PFSK-1 (cell line): ENCODE results near the gene PPP1R12B.

Source experiments
- FOXP2 ChIP-seq: optimal IDR thresholded peaks from 2 replicates; pipeline ENCODE3; 2011; ENCODE audit warnings: borderline replicate concordance, control low read depth, inconsistent platforms; ENCODE audit not compliant: insufficient read depth; ENCODE audit errors: extremely low read length, extremely low read depth
- POLR2AphosphoS5 ChIP-seq: IDR thresholded peaks from 2 replicates; pipeline ENCODE4 v1.6.1; 2012; ENCODE audit warnings: low read depth, mild to moderate bottlenecking, control low read depth, low read length, moderate library complexity
- SIN3A ChIP-seq: IDR thresholded peaks from 2 replicates; pipeline ENCODE4 v1.6.1; 2012; ENCODE audit warnings: mild to moderate bottlenecking, low read length, moderate library complexity, borderline replicate concordance; ENCODE audit not compliant: insufficient read depth
- TAF1 ChIP-seq: IDR thresholded peaks from 2 replicates; pipeline ENCODE4 v1.6.1; 2012; ENCODE audit warnings: low read length, control low read depth, borderline replicate concordance; ENCODE audit not compliant: insufficient read depth
- TF ChIP-seq, protein P1 (sequence below), 2 experiments: IDR thresholded peaks; 2 replicates each; pipeline versions ENCODE4 v1.6.1 to v1.8.0; 2011 to 2012; ENCODE audit warnings: low read depth in 2 of 2, low read length in 2 of 2, control low read depth in 1 of 2, inconsistent platforms in 1 of 2, mild to moderate bottlenecking in 1 of 2, moderate library complexity in 1 of 2; ENCODE audit not compliant: insufficient read depth in 1 of 2

DNA sequence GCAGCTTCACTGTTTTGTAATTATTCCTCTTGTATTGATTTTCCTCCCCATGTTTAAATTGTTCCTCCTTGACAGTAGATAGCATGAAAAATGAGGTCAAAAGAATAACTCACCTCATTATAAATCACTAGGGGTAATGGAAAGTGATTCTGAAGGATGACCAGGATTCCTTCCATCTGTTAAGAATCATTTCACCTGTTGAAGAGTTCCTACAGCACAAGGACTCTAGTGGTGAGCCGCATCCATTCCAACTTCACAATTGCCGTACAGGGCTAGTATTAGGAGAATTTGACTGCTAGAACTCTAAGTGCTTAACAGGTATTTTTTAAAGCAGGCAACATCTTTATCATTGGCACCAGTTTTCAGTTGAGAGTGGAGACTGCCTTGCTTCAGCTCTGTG is 13.7 kb downstream of the PPP1R12B start:
- TF ChIP-seq SIN3A (no peak), FOXP2 (no peak), POLR2AphosphoS5 (no peak), TAF1 (no peak)
- TF ChIP-seq, protein P1, sequence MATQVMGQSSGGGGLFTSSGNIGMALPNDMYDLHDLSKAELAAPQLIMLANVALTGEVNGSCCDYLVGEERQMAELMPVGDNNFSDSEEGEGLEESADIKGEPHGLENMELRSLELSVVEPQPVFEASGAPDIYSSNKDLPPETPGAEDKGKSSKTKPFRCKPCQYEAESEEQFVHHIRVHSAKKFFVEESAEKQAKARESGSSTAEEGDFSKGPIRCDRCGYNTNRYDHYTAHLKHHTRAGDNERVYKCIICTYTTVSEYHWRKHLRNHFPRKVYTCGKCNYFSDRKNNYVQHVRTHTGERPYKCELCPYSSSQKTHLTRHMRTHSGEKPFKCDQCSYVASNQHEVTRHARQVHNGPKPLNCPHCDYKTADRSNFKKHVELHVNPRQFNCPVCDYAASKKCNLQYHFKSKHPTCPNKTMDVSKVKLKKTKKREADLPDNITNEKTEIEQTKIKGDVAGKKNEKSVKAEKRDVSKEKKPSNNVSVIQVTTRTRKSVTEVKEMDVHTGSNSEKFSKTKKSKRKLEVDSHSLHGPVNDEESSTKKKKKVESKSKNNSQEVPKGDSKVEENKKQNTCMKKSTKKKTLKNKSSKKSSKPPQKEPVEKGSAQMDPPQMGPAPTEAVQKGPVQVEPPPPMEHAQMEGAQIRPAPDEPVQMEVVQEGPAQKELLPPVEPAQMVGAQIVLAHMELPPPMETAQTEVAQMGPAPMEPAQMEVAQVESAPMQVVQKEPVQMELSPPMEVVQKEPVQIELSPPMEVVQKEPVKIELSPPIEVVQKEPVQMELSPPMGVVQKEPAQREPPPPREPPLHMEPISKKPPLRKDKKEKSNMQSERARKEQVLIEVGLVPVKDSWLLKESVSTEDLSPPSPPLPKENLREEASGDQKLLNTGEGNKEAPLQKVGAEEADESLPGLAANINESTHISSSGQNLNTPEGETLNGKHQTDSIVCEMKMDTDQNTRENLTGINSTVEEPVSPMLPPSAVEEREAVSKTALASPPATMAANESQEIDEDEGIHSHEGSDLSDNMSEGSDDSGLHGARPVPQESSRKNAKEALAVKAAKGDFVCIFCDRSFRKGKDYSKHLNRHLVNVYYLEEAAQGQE (IDR thresholded peaks at IDR 0.05; ENCODE audit: insufficient read depth in 1 of 2, low read depth in 2 of 2, low read length in 2 of 2), result no peak
